ENCODE data around the gene AHNAK2. TPM values are rescaled to one million over a fixed set of nuclear protein-coding genes. Genes with fewer than 3 reads are reported as not detected.

The AHNAK2 gene
- total RNA-seq, 4 donors from 2014 or later: 3.2 to 19.0 (median 10.7) TPM

- TF ChIP-seq CTCF (IDR thresholded peaks at IDR 0.05) (no peak), POLR2A (IDR thresholded peaks at IDR 0.05) (no peak)
- Histone ChIP-seq H3K4me3 (peak overlapping the region in 3 of 4 donors; percentile 67 to 80 (median 73)), H3K27me3 (no peaks in the 10 kb centered on the region), H3K27ac (no peak overlapping the region), H3K9me3 (no peaks in the 10 kb centered on the region), H3K4me1 (peaks cover 0 to 8% (median 4%) of the 10 kb centered on the region in 4 donors), H3K36me3 (no peaks in the 10 kb centered on the region)
- no peak for DNase-seq
Observed at GRCh38 chr14:104986487-104987164, 8.5 kb upstream of the AHNAK2 start.

- no peaks in the 10 kb centered on the region for H3K36me3 ChIP-seq
- DNase-seq: peak; percentile 82 to 95 (median 94)
- H3K9me3 ChIP-seq: no peaks in the 10 kb centered on the region
- H3K27ac ChIP-seq: peak within 1 kb of the TSS; percentile 31 to 78 (median 62)
- peaks cover 0 to 8% (median 4%) of the 10 kb centered on the region in 4 donors for H3K4me1 ChIP-seq
- peak within 1 kb of the TSS; percentile 67 to 82 (median 76) for H3K4me3 ChIP-seq
- TF ChIP-seq CTCF (IDR thresholded peaks at IDR 0.05) (no peak), POLR2A (IDR thresholded peaks at IDR 0.05) (peak in 1 of 2 donors; percentile 1)
- no peaks in the 10 kb centered on the region for H3K27me3 ChIP-seq
Observed at GRCh38 chr14:104985675-104986486, 7.7 kb upstream of the AHNAK2 start, which contains the start of gene CLBA1. Gene CLBA1 (plus strand): TSS chr14:104985788. CDS start chr14:104986432, 644 bp downstream.

GRCh38 chr14:104984056-104984894, 6.1 kb upstream of the AHNAK2 start:
- H3K27me3 ChIP-seq: no peaks in the 10 kb centered on the region
- no peaks in the 10 kb centered on the region for H3K36me3 ChIP-seq
- TF ChIP-seq POLR2A (IDR thresholded peaks at IDR 0.05): no peak
- TF ChIP-seq CTCF (IDR thresholded peaks at IDR 0.05): no peak
- H3K4me3 ChIP-seq: no peak overlapping the region
- DNase-seq: peak in 1 of 3 donors; percentile 38
- no peak overlapping the region for H3K27ac ChIP-seq
- H3K4me1 ChIP-seq: peaks cover 0 to 8% (median 4%) of the 10 kb centered on the region in 4 donors
- no peaks in the 10 kb centered on the region for H3K9me3 ChIP-seq

- H3K27ac ChIP-seq: no peak overlapping the region
- no peak overlapping the region for H3K4me3 ChIP-seq
- peak in 1 of 3 donors; percentile 44 for DNase-seq
- H3K36me3 ChIP-seq: no peaks in the 10 kb centered on the region
- peaks cover 0 to 15% (median 4%) of the 10 kb centered on the region in 4 donors for H3K4me1 ChIP-seq
- H3K9me3 ChIP-seq: no peaks in the 10 kb centered on the region
- no peaks in the 10 kb centered on the region for H3K27me3 ChIP-seq
- TF ChIP-seq POLR2A (IDR thresholded peaks at IDR 0.05) (no peak), CTCF (IDR thresholded peaks at IDR 0.05) (no peak)
Observed at GRCh38 chr14:104983231-104983721, 5.1 kb upstream of the AHNAK2 start.

Data from Peyer's patch (tissue), 4 donors.